ENCODE results near the gene PDS5B. TPM values are rescaled to one million over a fixed set of nuclear protein-coding genes. Genes with fewer than 3 reads are reported as not detected.
"Not testable (repeated sequence)": the region's sequence is repeated elsewhere in the genome, so short reads cannot be mapped to it uniquely, and the experiment has no call there.

PDS5B gene
- total RNA-seq, 1 donor from 2014 or later, result 49.6 TPM

GRCh38 chr13:32687275-32687674 lies 101.0 kb downstream of the PDS5B start:
- TF ChIP-seq CTCF (IDR thresholded peaks at IDR 0.05), result no peak
- Histone ChIP-seq H3K36me3 (peaks cover 20% of the 10 kb centered on the region), H3K4me1 (no peaks in the 10 kb centered on the region), H3K4me3 (no peak overlapping the region), H3K27ac (no peak overlapping the region), H3K27me3 (no peaks in the 10 kb centered on the region), H3K9me3 (no peaks in the 10 kb centered on the region)
- intact Hi-C loops (cut with DNase I), result no loop called here
- ATAC-seq, result no peak
- DNase-seq, result no peak

GRCh38 chr13:32695602-32696250 lies 109.5 kb downstream of the PDS5B start:
- H3K36me3 ChIP-seq, result peaks cover 11% of the 10 kb centered on the region
- intact Hi-C loops (cut with DNase I), result no loop called here
- ATAC-seq, result no peak

GRCh38 chr13:32707471-32707870 lies 121.2 kb downstream of the PDS5B start:
- intact Hi-C loops (cut with DNase I), result no loop called here
- DNase-seq, result no peak
- no peak for ATAC-seq
- Histone ChIP-seq H3K36me3 (peaks cover 33% of the 10 kb centered on the region), H3K4me3 (no peak overlapping the region), H3K27me3 (no peaks in the 10 kb centered on the region), H3K4me1 (no peaks in the 10 kb centered on the region), H3K27ac (no peak overlapping the region), H3K9me3 (no peaks in the 10 kb centered on the region)
- no peak for TF ChIP-seq CTCF (IDR thresholded peaks at IDR 0.05)

More at GRCh38 chr13:32695602-32696250, 109.5 kb downstream of the PDS5B start:
- no peak for TF ChIP-seq CTCF (IDR thresholded peaks at IDR 0.05)
- no peaks in the 10 kb centered on the region for H3K4me1 ChIP-seq
- no peaks in the 10 kb centered on the region for H3K9me3 ChIP-seq
- no peak for DNase-seq
- no peak overlapping the region for H3K4me3 ChIP-seq
- no peaks in the 10 kb centered on the region for H3K27me3 ChIP-seq
- no peak overlapping the region for H3K27ac ChIP-seq

GRCh38 chr13:32713397-32713796 lies 127.1 kb downstream of the PDS5B start:
- Histone ChIP-seq H3K36me3 (peaks cover 44% of the 10 kb centered on the region), H3K4me3 (no peak overlapping the region), H3K4me1 (no peaks in the 10 kb centered on the region), H3K27me3 (no peaks in the 10 kb centered on the region), H3K27ac (no peak overlapping the region), H3K9me3 (peaks cover 6% of the 10 kb centered on the region)
- DNase-seq (no peak), ATAC-seq (no peak)
- TF ChIP-seq CTCF (IDR thresholded peaks at IDR 0.05), result no peak
- intact Hi-C loops (cut with DNase I), result no loop called here

GRCh38 chr13:32716201-32716600 lies 129.9 kb downstream of the PDS5B start:
- H3K36me3 ChIP-seq, result peaks cover 23% of the 10 kb centered on the region
- intact Hi-C loops (cut with DNase I); H3K9me3 ChIP-seq; ATAC-seq; H3K27me3 ChIP-seq; H3K27ac ChIP-seq; H3K4me3 ChIP-seq; H3K4me1 ChIP-seq; DNase-seq: not testable (repeated sequence)

- Histone ChIP-seq H3K27ac (no peak overlapping the region), H3K4me3 (no peak overlapping the region), H3K4me1 (no peaks in the 10 kb centered on the region), H3K36me3 (peaks cover 3% of the 10 kb centered on the region), H3K9me3 (no peaks in the 10 kb centered on the region), H3K27me3 (no peaks in the 10 kb centered on the region)
- no peak for ATAC-seq
- intact Hi-C loops (cut with DNase I), result no loop called here
- DNase-seq, result no peak
- TF ChIP-seq CTCF (IDR thresholded peaks at IDR 0.05), result no peak
These were observed 133.8 kb downstream of the PDS5B start for GRCh38 chr13:32720026-32720425.

GRCh38 chr13:32721131-32722034 lies 135.1 kb downstream of the PDS5B start:
- H3K27me3 ChIP-seq; H3K27ac ChIP-seq; ATAC-seq; H3K4me1 ChIP-seq; H3K36me3 ChIP-seq; intact Hi-C loops (cut with DNase I); H3K4me3 ChIP-seq; H3K9me3 ChIP-seq; DNase-seq: not testable (repeated sequence)

All from upper lobe of right lung (tissue), 1 donor.